GM12801 (cell line): ENCODE results near the gene UBASH3A.

Experiments used
- TF ChIP-seq, protein P1 (sequence below): IDR thresholded peaks from one replicate; pipeline ENCODE4 v1.5.1; 2011; ENCODE audit warnings: control low read depth; ENCODE audit not compliant: insufficient read length; ENCODE audit errors: extremely low read depth

Gene UBASH3A

DNA sequence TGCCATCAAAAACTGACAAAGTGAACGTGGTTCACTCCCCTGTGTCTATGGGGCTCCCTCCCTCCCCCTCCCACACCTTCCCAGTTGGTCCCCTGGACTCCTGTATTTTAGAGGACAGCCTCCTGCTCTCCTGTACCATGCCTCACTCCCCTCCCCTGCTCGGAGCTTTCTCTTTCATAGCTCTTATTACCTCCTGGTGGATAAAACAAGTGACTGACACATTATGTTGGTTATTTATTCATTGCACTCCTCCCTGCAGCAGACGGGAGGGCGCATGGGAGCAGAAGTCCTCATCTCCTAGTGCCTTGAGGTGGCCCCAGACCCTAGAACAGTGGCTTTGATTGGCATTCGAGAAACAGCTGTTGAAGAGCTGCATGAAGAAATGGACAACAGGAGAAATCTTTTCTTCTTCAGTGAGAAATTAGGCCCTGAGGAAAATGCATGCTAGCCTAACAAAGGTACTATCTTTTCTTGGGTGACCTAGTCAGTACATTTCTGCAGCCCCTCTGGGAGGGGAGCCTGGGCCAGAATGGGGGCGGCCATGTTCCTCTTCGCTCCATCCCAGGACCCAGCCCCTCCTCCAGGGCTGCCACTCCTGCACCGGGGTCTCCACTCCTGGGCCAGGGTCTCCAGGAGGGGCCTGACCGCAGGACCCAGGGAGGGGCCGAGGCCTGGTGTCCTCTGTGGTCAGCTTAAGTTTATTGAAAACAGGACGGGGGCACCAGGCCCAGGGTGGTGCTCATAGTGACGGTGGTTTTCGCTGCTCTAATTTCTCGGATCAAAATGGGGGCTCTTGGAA is 36.1 kb upstream of the UBASH3A start:
- TF ChIP-seq, protein P1, sequence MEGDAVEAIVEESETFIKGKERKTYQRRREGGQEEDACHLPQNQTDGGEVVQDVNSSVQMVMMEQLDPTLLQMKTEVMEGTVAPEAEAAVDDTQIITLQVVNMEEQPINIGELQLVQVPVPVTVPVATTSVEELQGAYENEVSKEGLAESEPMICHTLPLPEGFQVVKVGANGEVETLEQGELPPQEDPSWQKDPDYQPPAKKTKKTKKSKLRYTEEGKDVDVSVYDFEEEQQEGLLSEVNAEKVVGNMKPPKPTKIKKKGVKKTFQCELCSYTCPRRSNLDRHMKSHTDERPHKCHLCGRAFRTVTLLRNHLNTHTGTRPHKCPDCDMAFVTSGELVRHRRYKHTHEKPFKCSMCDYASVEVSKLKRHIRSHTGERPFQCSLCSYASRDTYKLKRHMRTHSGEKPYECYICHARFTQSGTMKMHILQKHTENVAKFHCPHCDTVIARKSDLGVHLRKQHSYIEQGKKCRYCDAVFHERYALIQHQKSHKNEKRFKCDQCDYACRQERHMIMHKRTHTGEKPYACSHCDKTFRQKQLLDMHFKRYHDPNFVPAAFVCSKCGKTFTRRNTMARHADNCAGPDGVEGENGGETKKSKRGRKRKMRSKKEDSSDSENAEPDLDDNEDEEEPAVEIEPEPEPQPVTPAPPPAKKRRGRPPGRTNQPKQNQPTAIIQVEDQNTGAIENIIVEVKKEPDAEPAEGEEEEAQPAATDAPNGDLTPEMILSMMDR = no peak

DNA sequence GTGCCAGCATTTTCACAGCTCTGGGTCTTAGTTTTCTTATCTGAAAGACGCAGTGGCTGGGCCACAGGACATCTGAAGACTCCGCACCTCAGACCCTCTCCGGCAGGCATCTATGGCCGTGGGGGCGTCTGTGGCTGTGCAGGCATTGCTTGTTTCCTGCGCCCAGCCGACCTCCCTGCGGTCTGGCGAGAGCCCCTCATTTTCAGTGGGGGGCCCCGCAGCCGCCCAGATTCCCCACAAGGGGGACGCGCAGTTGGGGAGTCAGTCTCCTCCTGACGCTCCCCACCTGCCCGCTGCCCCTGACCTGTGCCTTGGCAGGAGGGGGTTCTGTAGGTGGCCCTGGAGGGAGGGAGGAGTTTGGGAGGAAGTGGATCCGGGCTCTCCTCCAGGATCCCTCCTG is 33.9 kb upstream of the UBASH3A start:
- TF ChIP-seq, protein P1 = no peak

DNA sequence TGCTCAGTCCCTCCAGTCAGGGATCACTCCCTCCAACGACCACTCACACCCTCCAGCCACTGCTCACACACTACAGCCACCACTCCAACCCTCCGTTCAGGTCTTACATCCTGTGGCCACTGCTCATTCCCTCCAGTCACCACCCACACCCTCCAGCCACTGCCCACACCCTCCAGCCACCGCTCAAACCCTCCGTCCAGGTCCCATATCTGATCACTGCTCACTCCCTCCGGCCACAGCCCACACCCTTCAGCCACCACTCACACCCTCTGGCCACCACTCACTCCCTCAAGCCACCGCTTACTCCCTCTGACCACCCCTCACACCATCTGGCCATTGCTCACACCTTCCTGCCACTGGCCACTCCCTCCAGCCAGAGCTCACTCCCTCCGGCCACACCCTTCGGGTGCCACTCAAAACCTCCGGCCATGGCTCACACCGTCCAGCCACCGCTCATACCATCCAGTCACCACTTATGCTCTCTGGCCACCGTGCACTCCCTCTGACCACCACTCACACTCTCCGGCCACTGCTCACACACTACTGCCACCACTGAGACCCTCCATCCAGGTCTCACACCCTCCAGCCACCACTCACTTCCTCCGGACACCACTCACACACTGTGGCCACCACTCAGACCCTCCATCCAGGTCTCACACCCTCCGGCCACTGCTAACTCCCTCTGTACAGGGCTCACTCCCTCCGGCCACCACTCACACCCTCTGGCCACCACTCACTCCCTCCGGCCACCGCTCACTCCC is 32.6 kb upstream of the UBASH3A start:
- TF ChIP-seq, protein P1 = no peak

DNA sequence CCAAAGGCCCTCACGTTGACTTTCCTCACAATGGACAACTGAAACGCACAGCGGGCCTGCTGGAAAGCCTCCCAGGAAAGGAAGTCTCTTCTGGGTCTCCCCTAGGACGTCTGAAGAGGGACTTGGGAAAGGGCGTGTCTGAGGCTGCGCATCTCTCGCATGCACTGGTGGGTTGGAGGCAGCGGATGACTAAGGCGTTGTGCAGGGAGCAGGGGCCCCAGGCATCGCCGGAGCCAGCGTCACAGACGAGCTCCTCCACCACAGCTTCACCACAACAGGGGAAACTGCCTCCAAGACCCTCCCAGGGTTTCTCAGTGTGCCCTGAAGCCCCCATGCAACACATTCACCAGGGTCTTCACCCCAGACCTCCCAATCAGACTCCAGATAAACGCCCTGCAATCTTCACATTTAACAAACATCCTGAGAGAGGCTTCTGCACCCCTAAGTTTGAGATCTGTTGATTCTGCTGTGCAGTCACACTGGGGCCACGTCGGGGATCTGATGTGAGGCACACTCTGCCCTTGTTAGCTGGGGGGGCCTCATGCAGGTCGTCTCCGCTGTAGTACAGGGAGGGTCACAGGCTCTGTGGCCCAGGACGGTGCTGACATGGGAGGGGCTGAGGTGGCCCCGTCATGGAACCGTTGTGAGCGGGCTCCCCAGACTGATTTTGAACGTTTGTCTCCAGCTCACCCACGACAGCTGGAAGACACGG is 30.4 kb upstream of the UBASH3A start:
- TF ChIP-seq, protein P1 = no peak

DNA sequence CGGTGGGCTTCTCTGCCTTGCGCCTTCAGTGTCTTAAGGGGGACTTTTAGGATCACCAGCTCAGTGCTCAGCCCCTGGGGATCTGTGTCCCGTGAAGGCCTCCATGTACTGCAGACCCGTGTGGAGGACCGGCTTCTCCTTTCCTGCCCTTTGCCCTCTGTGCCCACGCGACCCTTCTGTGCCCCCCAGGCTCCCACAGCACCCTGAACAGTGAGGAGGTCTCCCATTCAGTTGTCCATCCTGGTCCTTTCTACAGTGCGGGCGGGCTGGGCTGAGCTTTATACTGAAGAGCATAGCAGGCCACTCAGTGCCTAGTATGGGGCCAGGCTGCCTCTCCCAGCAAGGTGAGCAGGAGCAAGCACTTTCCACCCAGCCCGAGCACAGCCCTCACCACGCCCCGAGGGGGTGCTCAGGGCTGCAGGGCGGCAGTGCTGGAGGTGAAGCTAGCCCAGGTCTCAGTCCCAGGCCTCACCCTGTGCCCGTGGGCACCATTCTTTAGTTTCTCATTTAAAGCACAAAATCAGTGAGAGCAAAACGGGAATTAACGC is 29.7 kb upstream of the UBASH3A start:
- TF ChIP-seq, protein P1 = no peak

DNA sequence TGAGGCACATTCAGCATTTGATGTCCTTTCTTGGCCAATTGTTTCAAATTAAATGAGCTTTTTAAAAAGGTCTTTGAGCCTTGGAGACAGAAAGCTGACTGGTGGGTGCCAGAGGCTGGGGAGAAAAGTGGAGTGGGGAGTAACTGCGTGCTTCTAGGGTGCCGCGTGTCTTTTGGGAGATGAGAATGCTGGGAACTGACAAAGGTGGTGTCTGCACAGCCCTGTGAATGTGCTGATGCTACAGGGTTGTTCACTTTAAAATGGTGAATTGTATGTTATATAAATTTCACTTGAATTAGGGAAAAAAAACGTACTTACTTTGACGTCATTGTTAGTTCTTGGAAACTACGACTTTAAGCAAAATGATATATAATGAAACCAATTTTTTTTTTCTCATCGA is 29.2 kb upstream of the UBASH3A start:
- TF ChIP-seq, protein P1 = no peak

DNA sequence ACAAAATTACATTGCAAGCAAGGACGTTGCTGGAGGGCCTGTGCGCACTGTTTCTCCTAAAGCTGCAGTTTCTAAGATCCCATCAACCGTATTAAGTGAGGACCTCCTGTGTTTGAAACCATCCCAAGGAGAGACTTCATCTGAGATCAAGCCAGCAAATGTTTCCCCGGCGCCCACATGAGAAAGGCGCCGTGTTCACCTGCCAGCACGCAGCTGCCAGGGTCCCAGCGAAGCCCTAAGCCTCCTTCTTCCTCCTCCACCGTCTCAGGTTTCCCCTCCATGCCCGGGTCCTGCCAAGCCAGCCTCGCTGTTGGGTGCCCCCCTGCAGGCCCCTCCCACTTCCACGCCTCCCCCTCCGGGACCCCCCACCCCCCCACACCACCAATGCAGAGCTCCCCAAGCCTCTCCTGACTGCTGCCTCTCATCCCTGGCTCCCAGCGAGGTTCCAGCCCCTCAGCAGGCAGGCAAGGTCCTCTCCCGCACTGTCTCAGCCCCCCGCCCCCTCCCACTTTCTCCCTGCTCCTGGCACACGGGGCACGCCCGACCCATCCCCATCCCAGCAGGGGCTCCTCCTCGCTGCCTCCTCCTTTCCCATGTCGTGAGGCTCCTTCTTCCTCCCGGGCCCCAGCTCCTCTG is 28.7 kb upstream of the UBASH3A start:
- TF ChIP-seq, protein P1 = no peak
